ENCODE results near the gene MRPS9. TPM values are rescaled to one million over a fixed set of nuclear protein-coding genes. Genes with fewer than 3 reads are reported as not detected.

Gene MRPS9
- 10 to 100 TPM; 28.6 to 30.5 TPM for total RNA-seq
- 59.6 TPM for polyA plus RNA-seq (ENCODE audit: insufficient read depth, low read depth, low replicate concordance)
- long read RNA-seq, donor 1, transcript MRPS9-201 (11 exons, 1,500 nt) = major isoform, 18 of 34 reads
- long read RNA-seq, donor 1, transcript MRPS9-203 (4 exons, 982 nt) = minor isoform, 16 of 34 reads
- long read RNA-seq, donor 1, partial matches to known transcripts = 0 of 34 reads
- long read RNA-seq, donor 1, other reads (novel, unspliced or antisense) = 0 of 34 reads
- long read RNA-seq, donor 2, transcript MRPS9-201 (11 exons, 1,500 nt) = major isoform, 17 of 21 reads
- long read RNA-seq, donor 2, partial matches to known transcripts = 0 of 21 reads
- long read RNA-seq, donor 2, other reads (novel, unspliced or antisense) = 0 of 21 reads

DNA sequence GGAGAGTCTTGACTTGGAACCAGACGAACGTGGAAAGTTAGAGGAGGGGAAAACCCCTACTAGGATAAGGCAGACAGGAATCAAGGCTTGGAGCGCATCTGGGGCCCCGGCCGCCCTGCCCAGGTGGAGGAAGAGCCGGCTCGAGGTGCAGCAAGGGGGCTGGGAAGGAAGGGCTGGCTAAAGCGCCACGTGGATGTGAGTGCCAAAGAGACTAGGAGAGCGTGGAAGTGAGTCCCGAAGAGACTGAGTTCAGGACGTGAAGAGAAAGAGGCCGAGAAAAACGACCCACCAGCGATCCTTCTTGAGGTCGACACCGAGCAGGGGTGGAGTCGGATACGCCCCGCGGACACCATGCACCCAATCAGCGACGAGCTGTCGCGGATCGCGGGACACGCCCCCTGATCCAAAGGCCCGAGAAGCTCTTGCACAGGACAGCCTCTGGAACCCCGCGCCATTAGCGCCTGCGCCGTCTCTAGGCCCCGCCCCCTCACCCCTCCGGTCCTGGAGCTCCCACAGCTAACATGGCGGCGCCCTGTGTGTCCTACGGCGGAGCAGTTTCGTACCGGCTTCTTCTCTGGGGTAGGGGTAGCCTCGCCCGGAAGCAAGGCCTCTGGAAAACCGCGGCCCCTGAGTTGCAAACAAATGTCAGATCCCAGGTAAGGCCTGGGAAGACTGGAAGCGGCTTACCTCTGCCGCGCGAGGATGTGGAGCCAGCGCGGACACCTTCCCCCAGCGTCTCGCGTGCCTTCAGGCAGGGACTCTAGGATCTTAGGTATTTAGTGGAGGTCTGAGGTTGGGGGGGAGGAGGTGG is at the start of gene MRPS9:
Gene MRPS9 (plus strand): TSS at position 498 of the 811 bp plus-strand sequence. CDS start 24 bp downstream, at position 522.
- peak; percentile 99 for DNase-seq
- no peak for TF ChIP-seq CTCF (IDR thresholded peaks at IDR 0.05)
- no peak for TF ChIP-seq POLR2A (IDR thresholded peaks at IDR 0.05)
- Histone ChIP-seq H3K4me1 (peaks cover 5% of the 10 kb centered on the region), H3K4me3 (peak within 1 kb of the TSS; percentile 82 to 87), H3K27me3 (no peaks in the 10 kb centered on the region), H3K36me3 (ENCODE audit: low read depth, missing control alignments) (no peaks in the 10 kb centered on the region), H3K27ac (peak within 1 kb of the TSS; percentile 34 to 89), H3K9me3 (no peaks in the 10 kb centered on the region)
- 0 to 1% methylated on average over 28 to 51 of the region's 55 CpGs for WGBS, 2 donors
- intact Hi-C loops (cut with DNase I; ENCODE audit: low total_unique reads) = no loop called here

DNA sequence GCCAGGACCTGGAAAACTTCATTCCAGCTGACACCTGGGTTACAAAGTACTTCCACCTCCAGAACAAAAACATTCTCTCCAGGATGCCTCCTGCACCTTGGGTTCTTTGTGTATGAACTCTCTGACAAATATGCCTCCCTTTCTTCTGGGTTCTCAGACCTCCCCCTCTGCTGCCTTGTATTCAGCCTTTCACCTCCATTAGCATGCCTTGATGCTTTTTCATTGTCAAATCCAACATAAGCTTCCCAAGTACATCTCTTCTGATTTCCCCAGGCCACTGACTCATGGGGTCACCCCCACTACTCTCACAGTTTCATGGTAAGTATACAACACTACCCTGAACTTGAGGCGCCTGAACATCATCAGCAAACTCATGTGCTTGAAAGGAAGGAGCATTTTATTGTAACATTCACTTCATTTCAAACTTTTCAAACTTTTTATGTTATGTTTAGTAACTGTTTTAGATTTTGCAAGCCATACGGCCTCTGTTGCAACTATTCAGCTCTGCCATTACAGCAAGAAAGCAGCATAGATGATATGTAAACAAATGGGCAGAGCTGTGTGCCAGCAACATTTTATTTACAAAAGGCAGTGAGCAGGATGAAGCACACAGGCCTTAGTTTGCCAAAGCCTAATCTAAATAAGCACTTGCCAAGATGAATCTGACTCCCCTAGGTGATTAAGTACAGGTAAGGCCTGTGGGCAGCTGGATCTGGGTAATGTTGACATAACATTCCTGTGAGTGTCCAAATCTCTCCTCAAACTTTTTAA is 32.5 kb upstream of the MRPS9 start:
- H3K4me1 ChIP-seq = no peaks in the 10 kb centered on the region
- H3K9me3 ChIP-seq = no peaks in the 10 kb centered on the region
- DNase-seq = no peak
- no peak overlapping the region for H3K4me3 ChIP-seq
- intact Hi-C loops (cut with DNase I; ENCODE audit: low total_unique reads) = no loop called here
- no peaks in the 10 kb centered on the region for H3K36me3 ChIP-seq (ENCODE audit: low read depth, missing control alignments)
- H3K27ac ChIP-seq = no peak overlapping the region
- H3K27me3 ChIP-seq = no peaks in the 10 kb centered on the region
- TF ChIP-seq POLR2A (IDR thresholded peaks at IDR 0.05) = no peak
- no peak for TF ChIP-seq CTCF (IDR thresholded peaks at IDR 0.05)
- WGBS, 2 donors = 92 to 93% methylated on average over 2 of the region's 2 CpGs

DNA sequence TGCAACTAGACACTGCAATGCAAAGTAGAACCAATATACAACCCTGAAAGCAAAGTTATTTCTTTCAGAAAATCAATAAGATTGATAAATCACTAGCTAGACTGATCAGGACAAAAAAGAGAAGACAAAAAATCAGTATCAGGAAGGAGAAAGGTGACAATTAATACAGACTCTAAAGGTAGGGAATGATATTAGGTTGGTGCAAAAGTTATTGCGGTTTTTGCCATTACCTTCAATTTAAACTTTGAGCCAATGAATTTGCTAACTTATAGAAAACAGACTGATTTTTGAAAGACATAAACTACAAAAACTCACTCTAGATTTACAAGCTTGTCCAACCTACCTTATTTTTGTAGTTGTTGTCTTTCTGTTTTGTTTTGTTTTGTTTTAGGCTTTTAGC is 30.5 kb upstream of the MRPS9 start:
- Histone ChIP-seq H3K27me3 (no peaks in the 10 kb centered on the region), H3K4me1 (no peaks in the 10 kb centered on the region), H3K27ac (no peak overlapping the region), H3K9me3 (no peaks in the 10 kb centered on the region), H3K36me3 (ENCODE audit: low read depth, missing control alignments) (no peaks in the 10 kb centered on the region), H3K4me3 (no peak overlapping the region)
- intact Hi-C loops (cut with DNase I; ENCODE audit: low total_unique reads) = no loop called here
- WGBS, 2 donors = 71 to 93% methylated on average over 1 of the region's 1 CpG
- no peak for DNase-seq
- TF ChIP-seq CTCF (IDR thresholded peaks at IDR 0.05) = no peak
- no peak for TF ChIP-seq POLR2A (IDR thresholded peaks at IDR 0.05)

- TF ChIP-seq CTCF (IDR thresholded peaks at IDR 0.05) (no peak), POLR2A (IDR thresholded peaks at IDR 0.05) (no peak)
- DNase-seq = no peak
- Histone ChIP-seq H3K36me3 (ENCODE audit: low read depth, missing control alignments) (no peaks in the 10 kb centered on the region), H3K27ac (no peak overlapping the region), H3K9me3 (no peaks in the 10 kb centered on the region), H3K4me1 (no peaks in the 10 kb centered on the region), H3K4me3 (no peak overlapping the region), H3K27me3 (no peaks in the 10 kb centered on the region)
- intact Hi-C loops (cut with DNase I; ENCODE audit: low total_unique reads) = no loop called here
- 75 to 77% methylated on average over 1 of the region's 1 CpG for WGBS, 2 donors
Measured at GRCh38 chr2:105032476-105032875, 5.4 kb upstream of the MRPS9 start.

All from testis (tissue), 5 donors.